Fibroblast of skin of back (primary cell): ENCODE measurements around the gene MPIG6B.
"Not testable (repeated sequence)": the region's sequence is repeated elsewhere in the genome, so short reads cannot be mapped to it uniquely, and the experiment has no call there.

Experiments
- DNase-seq: peaks from one replicate; pipeline ENCODE4 v3.0.0-alpha.2; 2013

The MPIG6B gene

GRCh38 chr6:31701666-31702404, 21.3 kb upstream of the MPIG6B start:
- DNase-seq: no peak

DNA sequence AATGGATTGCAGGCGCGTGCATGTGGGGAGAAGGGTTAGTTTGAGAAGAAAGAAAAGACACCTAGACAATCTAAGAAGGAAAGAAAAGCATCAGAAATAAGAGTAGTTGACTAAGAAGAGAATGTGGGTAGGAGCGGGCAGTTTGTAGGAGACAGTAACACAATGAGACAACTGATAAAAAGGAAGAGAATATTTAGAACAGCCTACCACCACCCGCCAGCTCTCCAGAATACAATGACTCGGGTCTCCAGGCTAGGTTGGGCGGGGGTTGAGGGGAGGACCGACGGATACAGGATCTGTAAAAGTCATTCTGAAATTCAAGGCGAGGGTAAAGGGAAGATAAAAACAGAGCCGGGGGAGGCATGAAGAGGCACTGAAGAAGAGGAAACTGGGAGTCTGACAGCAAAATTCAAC, 20.8 kb upstream of the MPIG6B start:
- DNase-seq: no peak

DNA sequence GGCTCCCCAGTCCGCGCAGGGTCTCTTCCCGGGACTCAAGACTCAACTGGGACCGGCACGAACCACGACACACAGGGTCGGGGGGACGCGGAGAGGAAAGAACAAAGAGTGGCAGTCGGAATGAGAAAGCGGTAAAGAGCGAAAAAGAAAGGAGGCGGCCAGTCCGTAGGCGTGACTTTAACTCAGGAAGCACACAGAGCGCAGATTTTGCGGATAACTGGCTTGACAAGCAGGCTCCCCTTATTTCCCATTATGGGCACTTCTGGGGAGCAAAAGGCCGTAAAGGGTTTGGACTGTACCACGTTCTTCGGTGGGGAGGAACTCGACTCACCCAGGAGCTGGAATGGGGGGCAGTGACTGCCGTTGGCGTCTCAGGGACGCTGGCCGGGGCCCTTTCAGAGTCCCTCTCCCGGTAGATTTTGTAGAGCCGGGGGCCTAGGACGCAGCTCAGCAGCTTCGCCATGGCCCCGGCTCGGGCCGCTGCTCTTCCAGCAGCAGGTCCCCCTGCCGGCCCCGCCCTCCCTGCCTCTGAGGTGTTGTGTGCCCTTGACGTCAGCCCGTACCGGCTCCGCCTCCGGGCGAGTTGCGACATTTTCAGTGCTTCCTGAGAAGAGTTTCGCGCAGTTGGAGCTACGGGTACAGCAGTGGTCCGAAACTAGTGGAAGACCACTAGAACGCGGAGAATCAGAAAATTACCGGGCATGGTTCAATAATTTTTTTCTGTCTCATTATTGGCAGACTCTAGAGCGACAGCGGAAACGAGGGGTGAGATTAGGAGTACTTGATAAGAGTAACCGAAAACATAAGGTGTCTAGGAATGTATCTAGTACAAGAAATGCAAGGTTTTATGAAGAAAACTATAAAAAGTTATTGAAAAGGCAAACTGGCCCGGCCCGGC, 20.1 kb upstream of the MPIG6B start, which contains the start of gene ABHD16A:
Gene ABHD16A, minus strand, starts transcription at position 506 of the 898 bp plus-strand sequence. Its CDS starts 43 bp downstream, at position 463.
- peak; percentile 98 for DNase-seq

DNA sequence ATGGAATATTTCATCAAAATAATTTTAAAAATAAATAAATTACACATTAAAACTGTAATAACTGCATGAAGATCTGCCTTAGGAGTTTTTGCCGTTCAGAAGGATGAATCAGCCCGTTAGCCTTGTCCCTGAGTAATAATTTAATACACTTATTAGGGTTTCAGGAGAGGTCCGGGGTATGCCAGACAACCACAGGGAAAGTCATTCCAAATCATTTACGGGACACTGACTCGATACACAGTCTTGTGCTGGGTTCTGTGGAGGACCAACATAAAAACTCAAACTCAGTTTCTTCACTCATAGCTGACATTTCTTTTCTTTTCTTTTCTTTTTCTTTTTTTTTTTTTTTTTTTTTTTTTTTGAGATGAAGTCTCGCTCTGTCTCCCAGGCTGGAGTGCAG, 17.2 kb upstream of the MPIG6B start:
- DNase-seq: no peak

- DNase-seq: no peak
Observed at GRCh38 chr6:31706599-31706998, 16.6 kb upstream of the MPIG6B start, which contains the start of gene LY6G6F. Gene LY6G6F, plus strand, starts transcription at chr6:31706866. Its CDS starts 41 bp downstream, at chr6:31706907.

DNA sequence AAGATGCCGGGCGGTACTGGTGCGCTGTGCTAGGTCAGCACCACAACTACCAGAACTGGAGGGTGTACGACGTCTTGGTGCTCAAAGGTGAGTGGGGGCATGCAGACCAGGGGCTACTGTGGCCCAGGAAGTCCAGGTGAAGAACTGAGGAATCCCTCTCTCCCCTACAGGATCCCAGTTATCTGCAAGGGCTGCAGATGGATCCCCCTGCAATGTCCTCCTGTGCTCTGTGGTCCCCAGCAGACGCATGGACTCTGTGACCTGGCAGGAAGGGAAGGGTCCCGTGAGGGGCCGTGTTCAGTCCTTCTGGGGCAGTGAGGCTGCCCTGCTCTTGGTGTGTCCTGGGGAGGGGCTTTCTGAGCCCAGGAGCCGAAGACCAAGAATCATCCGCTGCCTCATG, 15.5 kb upstream of the MPIG6B start:
- no peak for DNase-seq

GRCh38 chr6:31708224-31708623, 14.9 kb upstream of the MPIG6B start:
- no peak for DNase-seq

- not testable (repeated sequence) for DNase-seq
Observed at GRCh38 chr6:31709157-31709556, 14.0 kb upstream of the MPIG6B start.

- DNase-seq: no peak
Observed at GRCh38 chr6:31710523-31711219, 12.5 kb upstream of the MPIG6B start.

DNA sequence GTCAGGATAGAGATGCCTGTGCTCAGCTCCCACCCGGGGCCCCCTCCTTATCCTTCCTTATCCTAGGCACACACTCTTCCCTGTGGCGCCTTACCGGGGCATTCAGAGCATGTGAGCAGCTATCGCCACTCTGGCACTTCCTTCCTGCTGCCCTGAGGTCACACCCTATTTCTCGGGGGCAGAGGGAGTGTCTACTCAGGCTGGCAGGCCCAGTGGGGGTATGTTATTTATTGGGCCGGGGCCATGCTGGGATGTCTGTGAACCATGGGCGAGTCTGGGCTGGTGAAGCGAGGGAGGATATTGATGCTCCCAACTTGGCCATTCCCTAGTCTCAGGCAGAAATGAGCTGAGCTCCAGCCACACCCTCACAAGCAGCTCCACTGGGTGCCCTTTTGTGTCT, 11.9 kb upstream of the MPIG6B start:
- no peak for DNase-seq

DNA sequence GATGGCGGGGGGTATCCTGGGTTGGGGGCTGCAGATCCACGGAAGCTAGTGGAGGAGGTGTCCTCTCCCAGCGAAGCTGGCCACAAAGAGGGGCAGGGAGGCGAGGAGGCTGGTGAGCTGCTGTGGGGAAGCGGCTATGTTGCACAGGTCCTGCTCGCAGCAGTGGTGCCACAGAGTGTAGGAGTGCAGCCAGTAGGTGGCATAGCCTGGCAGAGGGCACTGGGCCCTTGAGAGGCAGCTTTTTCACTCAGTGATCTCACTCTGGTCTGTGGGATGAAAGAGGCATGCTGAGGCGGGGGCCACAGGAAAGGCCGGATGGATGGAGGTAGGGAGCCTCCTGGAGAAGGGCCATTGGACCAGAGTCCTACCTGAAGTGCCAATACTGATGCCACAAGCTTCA, 10.9 kb upstream of the MPIG6B start:
- no peak for DNase-seq

GRCh38 chr6:31713465-31713864, 9.7 kb upstream of the MPIG6B start:
- no peak for DNase-seq

GRCh38 chr6:31713991-31714684, 9.0 kb upstream of the MPIG6B start:
- no peak for DNase-seq

- DNase-seq: no peak
Observed at GRCh38 chr6:31715022-31715958, 7.9 kb upstream of the MPIG6B start, which contains the start of gene LY6G6D. Gene LY6G6D, plus strand, starts transcription at chr6:31715348. Its CDS starts 8 bp downstream, at chr6:31715356.

DNA sequence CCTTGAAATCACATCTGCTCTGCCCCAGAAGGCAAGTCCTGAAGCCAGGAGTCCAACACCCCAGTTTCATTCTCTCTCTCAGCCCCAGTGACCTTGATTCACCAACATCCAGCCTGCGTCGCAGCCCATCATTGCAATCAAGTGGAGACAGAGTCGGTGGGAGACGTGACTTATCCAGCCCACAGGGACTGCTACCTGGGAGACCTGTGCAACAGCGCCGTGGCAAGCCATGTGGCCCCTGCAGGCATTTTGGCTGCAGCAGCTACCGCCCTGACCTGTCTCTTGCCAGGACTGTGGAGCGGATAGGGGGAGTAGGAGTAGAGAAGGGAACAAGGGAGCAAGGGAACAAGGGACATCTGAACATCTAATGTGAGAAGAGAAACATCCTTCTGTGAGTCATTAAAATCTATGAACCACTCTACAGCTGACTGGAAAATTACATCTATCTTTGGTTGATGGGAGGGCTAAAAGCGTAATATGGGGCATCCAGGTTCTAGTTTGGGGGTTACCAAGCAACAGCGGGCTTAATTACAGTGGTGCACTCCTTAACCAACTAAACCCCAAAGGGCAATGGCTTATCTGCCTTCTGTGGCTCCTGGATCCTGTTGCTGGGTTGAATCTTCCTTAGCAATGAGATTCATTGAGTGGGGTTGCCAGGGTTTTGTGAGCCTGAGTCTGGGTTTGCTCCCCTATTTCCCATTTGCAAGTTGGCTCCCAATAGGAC, 5.5 kb upstream of the MPIG6B start:
- DNase-seq: no peak

GRCh38 chr6:31718265-31718664, 4.9 kb upstream of the MPIG6B start:
- no peak for DNase-seq

- DNase-seq: no peak
Observed at GRCh38 chr6:31719001-31719400, 4.2 kb upstream of the MPIG6B start.

GRCh38 chr6:31720196-31720770, 2.9 kb upstream of the MPIG6B start:
- no peak for DNase-seq

GRCh38 chr6:31721351-31722020, 1.7 kb upstream of the MPIG6B start, which contains the start of gene LY6G6C:
Gene LY6G6C, minus strand, starts transcription at chr6:31721746. Its CDS starts 67 bp downstream, at chr6:31721679.
- no peak for DNase-seq
